ENCODE results near the gene GLIS1. TPM values are rescaled to one million over a fixed set of nuclear protein-coding genes. Genes with fewer than 3 reads are reported as not detected.

GLIS1 gene
- total and polyA plus RNA-seq, 2 donors, result 0.05 to 0.59 TPM

DNA sequence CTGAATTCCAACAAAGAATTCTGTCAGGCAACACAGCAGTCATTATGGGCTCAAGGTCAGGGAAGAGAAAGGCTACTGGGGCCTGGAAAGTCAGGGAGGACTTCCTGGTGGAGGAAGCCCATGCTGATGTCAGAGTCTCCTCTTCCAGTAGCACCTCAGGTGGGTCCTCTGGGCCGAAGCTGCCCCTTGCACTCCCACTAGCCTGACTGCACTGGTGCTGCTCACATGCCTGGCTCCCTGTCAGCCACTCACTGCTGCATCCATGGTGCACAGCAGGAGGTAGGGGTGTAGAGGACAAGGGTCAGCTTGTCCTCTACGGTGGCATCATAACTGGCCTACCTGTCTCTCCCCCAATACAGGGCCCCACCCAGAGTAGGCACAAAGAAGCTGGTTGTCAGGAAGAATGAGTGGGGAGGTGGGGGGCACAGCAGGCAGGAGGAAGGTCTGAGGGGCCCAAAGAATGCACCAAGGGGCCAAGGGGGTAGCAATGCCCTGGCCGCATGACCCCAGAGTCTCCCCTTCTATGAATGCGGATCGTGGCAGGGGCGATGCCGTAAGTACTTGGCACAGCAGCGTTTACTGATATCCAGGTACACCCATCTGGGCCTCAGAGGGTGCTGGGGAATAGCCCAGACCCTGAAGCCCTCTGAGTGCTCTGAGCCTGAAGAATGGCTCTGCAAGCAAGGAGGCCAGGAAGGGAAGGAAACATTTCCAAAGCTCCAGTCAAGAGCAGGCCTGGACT is 80.3 kb downstream of the GLIS1 start:
- DNase-seq (ENCODE audit: low read depth in 6 of 9, low spot score in 9 of 9), result no peak

DNA sequence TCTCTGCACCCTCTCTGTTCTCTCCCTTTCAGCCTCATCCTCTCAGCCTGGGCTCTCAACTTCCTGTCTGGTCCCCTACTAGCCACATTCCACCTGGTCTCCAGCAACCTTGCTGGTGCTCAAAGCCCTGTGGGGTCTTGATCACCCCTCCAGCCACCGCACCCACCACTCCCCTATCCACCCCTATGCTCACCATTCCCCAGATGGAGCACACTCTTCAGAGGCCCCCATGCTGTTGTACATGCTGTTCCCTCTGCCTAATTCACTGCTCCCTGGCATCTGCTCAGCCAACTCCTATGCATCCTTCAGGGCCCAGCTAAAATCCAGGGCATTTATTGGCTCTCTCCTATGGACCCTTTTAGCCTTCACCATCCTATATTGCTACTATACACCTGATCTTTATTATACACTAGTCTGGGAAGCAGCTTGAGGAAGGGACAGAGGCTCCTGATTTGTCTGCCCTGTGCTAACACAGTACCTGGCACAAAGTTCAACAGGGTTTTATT is 81.0 kb downstream of the GLIS1 start:
- Histone ChIP-seq H3K27ac (ENCODE audit: low read depth in 1 of 2, low read length in 1 of 2) (no peak overlapping the region), H3K4me1 (ENCODE audit: control insufficient read depth in 2 of 2, insufficient read depth in 2 of 2, low read length in 2 of 2) (peaks cover 23 to 45% of the 10 kb centered on the region in 2 donors), H3K4me3 (ENCODE audit: low read length in 2 of 2) (no peak overlapping the region), H3K27me3 (ENCODE audit: control insufficient read depth in 2 of 2, insufficient read depth in 1 of 2, low read length in 1 of 2) (no peaks in the 10 kb centered on the region), H3K9me3 (ENCODE audit: control insufficient read depth in 2 of 2, insufficient read depth in 1 of 2, low read length in 1 of 2) (no peaks in the 10 kb centered on the region), H3K36me3 (ENCODE audit: control insufficient read depth in 2 of 2, insufficient read depth in 2 of 2, low read length in 1 of 2) (no peaks in the 10 kb centered on the region)
- WGBS, result 77% methylated on average over 1 of the region's 1 CpG
- DNase-seq (ENCODE audit: low read depth in 6 of 9, low spot score in 9 of 9), result peak in 1 of 9 donors; percentile 26

More for the DNA sequence above, 80.3 kb downstream of the GLIS1 start:
- H3K4me3 ChIP-seq (ENCODE audit: low read length in 2 of 2), result no peak overlapping the region
- H3K9me3 ChIP-seq (ENCODE audit: control insufficient read depth in 2 of 2, insufficient read depth in 1 of 2, low read length in 1 of 2), result no peaks in the 10 kb centered on the region
- no peaks in the 10 kb centered on the region for H3K27me3 ChIP-seq (ENCODE audit: control insufficient read depth in 2 of 2, insufficient read depth in 1 of 2, low read length in 1 of 2)
- WGBS, result 94% methylated on average over 8 of the region's 8 CpGs
- H3K36me3 ChIP-seq (ENCODE audit: control insufficient read depth in 2 of 2, insufficient read depth in 2 of 2, low read length in 1 of 2), result no peaks in the 10 kb centered on the region
- peaks cover 18 to 38% of the 10 kb centered on the region in 2 donors for H3K4me1 ChIP-seq (ENCODE audit: control insufficient read depth in 2 of 2, insufficient read depth in 2 of 2, low read length in 2 of 2)
- H3K27ac ChIP-seq (ENCODE audit: low read depth in 1 of 2, low read length in 1 of 2), result no peak overlapping the region

DNA sequence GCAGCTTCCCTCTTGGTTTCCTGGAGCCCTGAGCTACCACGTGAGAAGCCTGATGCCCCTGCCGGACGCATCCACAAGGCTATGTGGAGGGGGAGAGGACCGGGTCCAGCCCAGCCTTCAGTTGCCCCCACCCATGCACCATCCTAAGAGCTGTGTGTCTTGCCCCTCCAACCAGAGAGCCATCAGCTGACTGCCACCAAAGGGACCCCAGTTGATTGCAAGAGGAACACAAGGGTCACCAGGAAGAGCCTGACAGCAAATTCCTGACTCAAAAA is 81.5 kb downstream of the GLIS1 start:
- no peak overlapping the region for H3K27ac ChIP-seq (ENCODE audit: low read depth in 1 of 2, low read length in 1 of 2)
- H3K4me3 ChIP-seq (ENCODE audit: low read length in 2 of 2), result no peak overlapping the region
- no peaks in the 10 kb centered on the region for H3K27me3 ChIP-seq (ENCODE audit: control insufficient read depth in 2 of 2, insufficient read depth in 1 of 2, low read length in 1 of 2)
- WGBS, result 4% methylated on average over 4 of the region's 4 CpGs
- no peaks in the 10 kb centered on the region for H3K9me3 ChIP-seq (ENCODE audit: control insufficient read depth in 2 of 2, insufficient read depth in 1 of 2, low read length in 1 of 2)
- DNase-seq (ENCODE audit: low read depth in 6 of 9, low spot score in 9 of 9), result no peak
- no peaks in the 10 kb centered on the region for H3K36me3 ChIP-seq (ENCODE audit: control insufficient read depth in 2 of 2, insufficient read depth in 2 of 2, low read length in 1 of 2)
- peaks cover 23 to 50% of the 10 kb centered on the region in 2 donors for H3K4me1 ChIP-seq (ENCODE audit: control insufficient read depth in 2 of 2, insufficient read depth in 2 of 2, low read length in 2 of 2)

DNA sequence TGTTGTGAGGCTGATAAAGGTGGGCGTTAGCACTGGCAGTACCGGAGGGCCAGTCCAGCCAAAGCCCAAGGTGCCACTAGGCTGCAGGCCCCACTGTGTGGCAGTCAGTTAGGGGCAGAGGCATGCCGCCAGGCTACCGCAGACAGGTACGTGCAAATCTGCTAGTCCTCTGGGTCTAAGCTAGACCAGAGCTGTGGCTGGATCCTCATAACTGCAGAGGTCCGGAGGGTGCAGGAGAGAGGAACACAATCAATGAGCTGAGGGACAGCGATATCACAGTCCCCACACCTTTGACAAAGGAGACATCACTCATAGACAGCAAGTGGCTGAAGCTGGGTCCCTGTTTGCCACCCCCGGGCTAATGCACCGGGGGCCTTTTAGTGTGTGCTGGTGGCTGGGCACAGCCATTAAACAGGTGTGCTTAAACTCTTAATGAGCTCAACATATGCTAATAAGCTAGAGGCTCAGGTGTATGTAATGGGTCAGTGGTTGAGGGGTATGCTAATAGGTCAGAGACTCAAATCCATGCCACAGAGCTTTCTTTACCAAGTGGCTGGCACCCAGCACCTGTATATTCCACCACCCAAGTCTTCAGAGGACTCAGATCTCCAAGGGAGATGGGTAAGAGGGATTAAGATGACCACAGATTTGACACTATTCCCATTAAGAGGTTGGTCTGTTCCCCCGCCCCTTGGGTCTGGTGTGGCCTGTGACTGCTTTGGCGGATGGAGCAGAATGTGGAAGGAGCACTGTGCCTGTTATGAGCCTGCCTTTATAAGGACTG is 82.0 kb downstream of the GLIS1 start:
- H3K27me3 ChIP-seq (ENCODE audit: control insufficient read depth in 2 of 2, insufficient read depth in 1 of 2, low read length in 1 of 2), result no peaks in the 10 kb centered on the region
- no peak overlapping the region for H3K27ac ChIP-seq (ENCODE audit: low read depth in 1 of 2, low read length in 1 of 2)
- 90% methylated on average over 11 of the region's 11 CpGs for WGBS
- no peak for DNase-seq (ENCODE audit: low read depth in 6 of 9, low spot score in 9 of 9)
- H3K9me3 ChIP-seq (ENCODE audit: control insufficient read depth in 2 of 2, insufficient read depth in 1 of 2, low read length in 1 of 2), result no peaks in the 10 kb centered on the region
- no peak overlapping the region for H3K4me3 ChIP-seq (ENCODE audit: low read length in 2 of 2)
- no peaks in the 10 kb centered on the region for H3K36me3 ChIP-seq (ENCODE audit: control insufficient read depth in 2 of 2, insufficient read depth in 2 of 2, low read length in 1 of 2)
- H3K4me1 ChIP-seq (ENCODE audit: control insufficient read depth in 2 of 2, insufficient read depth in 2 of 2, low read length in 2 of 2), result peaks cover 23 to 54% of the 10 kb centered on the region in 2 donors

DNA sequence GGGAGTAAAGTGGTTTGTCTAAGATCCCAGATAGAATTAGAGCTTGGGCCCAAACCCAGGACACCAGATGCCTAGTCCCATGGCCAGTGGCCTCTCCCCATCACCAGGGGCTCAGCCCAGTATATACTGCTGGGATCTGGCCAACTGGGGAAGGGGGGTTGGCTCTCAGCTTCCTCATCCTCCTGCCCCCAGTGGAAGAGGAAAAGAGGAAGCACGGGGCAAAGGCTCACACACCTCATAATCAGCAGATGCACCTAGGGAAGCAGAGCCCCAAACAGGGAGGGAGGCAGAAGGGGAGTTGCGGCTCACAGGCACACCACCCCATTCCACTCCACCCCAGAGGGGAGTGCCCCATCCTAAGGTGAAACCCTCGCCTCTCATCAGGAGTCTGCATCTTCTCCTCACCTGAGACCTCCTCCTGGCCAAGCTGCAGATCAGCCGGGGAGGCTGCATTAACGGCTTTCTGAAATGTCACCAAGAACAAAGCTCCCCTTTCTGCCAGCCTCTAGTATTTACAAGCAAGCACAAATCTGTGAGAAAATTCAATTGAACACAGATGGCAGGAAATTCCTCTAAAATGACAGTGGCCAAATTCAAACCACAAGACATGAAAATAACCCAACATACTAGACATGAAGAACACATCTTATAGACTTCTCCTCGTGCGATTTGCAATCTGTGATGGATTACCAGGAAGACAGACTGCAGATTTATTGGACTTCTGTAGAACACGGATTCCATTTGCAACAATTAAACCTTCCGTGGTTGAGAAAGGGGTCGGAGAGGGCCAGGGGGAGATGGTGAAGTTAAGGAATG is 82.8 kb downstream of the GLIS1 start:
- Histone ChIP-seq H3K27me3 (ENCODE audit: control insufficient read depth in 2 of 2, insufficient read depth in 1 of 2, low read length in 1 of 2) (no peaks in the 10 kb centered on the region), H3K9me3 (ENCODE audit: control insufficient read depth in 2 of 2, insufficient read depth in 1 of 2, low read length in 1 of 2) (no peaks in the 10 kb centered on the region), H3K36me3 (ENCODE audit: control insufficient read depth in 2 of 2, insufficient read depth in 2 of 2, low read length in 1 of 2) (no peaks in the 10 kb centered on the region), H3K4me3 (ENCODE audit: low read length in 2 of 2) (no peak overlapping the region), H3K4me1 (ENCODE audit: control insufficient read depth in 2 of 2, insufficient read depth in 2 of 2, low read length in 2 of 2) (peaks cover 23 to 55% of the 10 kb centered on the region in 2 donors), H3K27ac (ENCODE audit: low read depth in 1 of 2, low read length in 1 of 2) (peak overlapping the region in 1 of 2 donors; percentile 36)
- peak in 1 of 9 donors; percentile 42 for DNase-seq (ENCODE audit: low read depth in 6 of 9, low spot score in 9 of 9)
- WGBS, result 11% methylated on average over 10 of the region's 10 CpGs

DNA sequence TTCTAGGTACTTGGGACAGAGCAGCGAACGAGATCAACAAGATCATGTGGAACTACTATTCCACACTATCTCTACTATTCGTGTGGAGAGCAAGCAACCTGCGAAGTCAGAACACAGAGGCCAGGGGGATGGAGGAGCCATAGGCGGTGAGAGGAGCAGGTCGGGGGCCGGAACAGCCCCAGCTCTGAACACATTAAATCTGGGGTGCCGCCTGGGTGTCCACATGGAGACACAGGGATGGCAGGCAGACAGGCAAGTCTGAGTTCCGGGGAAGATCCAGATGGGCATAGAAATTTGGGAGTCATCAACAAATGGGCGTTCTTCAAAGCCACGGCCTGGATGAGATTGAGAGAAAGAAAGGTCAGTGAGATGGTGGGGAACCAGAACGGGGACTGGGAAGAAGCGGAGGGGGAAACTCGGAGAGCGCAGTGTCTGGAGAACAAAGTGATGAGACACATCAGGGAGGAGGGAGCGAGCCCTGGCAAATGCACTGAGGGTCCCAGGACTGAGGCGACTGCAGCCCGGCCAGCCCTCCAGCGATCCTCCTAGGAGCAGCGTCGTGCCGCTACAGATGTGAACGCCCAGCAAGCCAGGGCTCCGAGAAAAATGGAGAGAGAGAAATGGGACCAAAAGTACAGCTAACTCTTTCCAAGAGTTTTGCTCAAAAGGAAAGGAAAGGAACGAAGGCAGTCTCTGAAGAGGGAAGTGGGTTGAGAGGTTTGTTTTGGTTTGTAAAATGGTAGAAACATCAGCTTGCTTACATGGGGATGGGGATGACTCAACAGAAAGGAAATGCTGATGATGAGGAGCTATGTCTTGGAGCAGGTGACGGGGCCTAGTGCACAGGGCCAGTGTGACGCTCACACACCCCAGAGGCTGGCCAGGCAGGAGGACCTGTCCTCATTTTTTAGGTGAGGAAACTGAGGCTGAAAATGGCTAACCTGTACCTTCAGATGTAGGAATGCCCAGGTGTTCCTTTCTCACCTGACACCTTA is 84.5 kb downstream of the GLIS1 start:
- Histone ChIP-seq H3K9me3 (ENCODE audit: control insufficient read depth in 2 of 2, insufficient read depth in 1 of 2, low read length in 1 of 2) (no peaks in the 10 kb centered on the region), H3K36me3 (ENCODE audit: control insufficient read depth in 2 of 2, insufficient read depth in 2 of 2, low read length in 1 of 2) (no peaks in the 10 kb centered on the region), H3K4me1 (ENCODE audit: control insufficient read depth in 2 of 2, insufficient read depth in 2 of 2, low read length in 2 of 2) (peaks cover 23 to 55% of the 10 kb centered on the region in 2 donors), H3K4me3 (ENCODE audit: low read length in 2 of 2) (no peak overlapping the region), H3K27me3 (ENCODE audit: control insufficient read depth in 2 of 2, insufficient read depth in 1 of 2, low read length in 1 of 2) (no peaks in the 10 kb centered on the region), H3K27ac (ENCODE audit: low read depth in 1 of 2, low read length in 1 of 2) (no peak overlapping the region)
- 93% methylated on average over 27 of the region's 27 CpGs for WGBS
- no peak for DNase-seq (ENCODE audit: low read depth in 6 of 9, low spot score in 9 of 9)

DNA sequence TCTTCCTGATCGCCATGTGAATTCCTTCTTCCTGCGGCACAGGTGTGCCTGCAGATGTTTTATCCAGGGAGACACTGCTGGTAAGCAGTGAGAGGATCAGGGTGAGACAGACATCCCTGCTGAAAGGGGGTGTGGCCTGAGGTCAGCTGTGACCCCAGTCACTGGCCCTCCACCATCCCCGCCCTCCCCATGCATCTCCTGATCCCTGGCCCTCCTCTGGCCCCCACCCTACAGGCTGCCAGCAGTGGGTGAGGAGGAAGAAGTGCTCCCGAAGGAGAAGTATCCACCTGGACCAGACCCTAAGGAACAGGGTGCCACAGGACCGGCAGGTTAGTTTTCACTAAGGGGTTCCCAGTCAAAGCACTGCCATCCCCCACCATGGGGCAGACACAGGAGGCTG is 85.3 kb downstream of the GLIS1 start:
- Histone ChIP-seq H3K9me3 (ENCODE audit: control insufficient read depth in 2 of 2, insufficient read depth in 1 of 2, low read length in 1 of 2) (no peaks in the 10 kb centered on the region), H3K4me1 (ENCODE audit: control insufficient read depth in 2 of 2, insufficient read depth in 2 of 2, low read length in 2 of 2) (peaks cover 23 to 55% of the 10 kb centered on the region in 2 donors), H3K4me3 (ENCODE audit: low read length in 2 of 2) (no peak overlapping the region), H3K27ac (ENCODE audit: low read depth in 1 of 2, low read length in 1 of 2) (no peak overlapping the region), H3K36me3 (ENCODE audit: control insufficient read depth in 2 of 2, insufficient read depth in 2 of 2, low read length in 1 of 2) (no peaks in the 10 kb centered on the region), H3K27me3 (ENCODE audit: control insufficient read depth in 2 of 2, insufficient read depth in 1 of 2, low read length in 1 of 2) (no peaks in the 10 kb centered on the region)
- DNase-seq (ENCODE audit: low read depth in 6 of 9, low spot score in 9 of 9), result no peak
- 83% methylated on average over 5 of the region's 5 CpGs for WGBS

DNA sequence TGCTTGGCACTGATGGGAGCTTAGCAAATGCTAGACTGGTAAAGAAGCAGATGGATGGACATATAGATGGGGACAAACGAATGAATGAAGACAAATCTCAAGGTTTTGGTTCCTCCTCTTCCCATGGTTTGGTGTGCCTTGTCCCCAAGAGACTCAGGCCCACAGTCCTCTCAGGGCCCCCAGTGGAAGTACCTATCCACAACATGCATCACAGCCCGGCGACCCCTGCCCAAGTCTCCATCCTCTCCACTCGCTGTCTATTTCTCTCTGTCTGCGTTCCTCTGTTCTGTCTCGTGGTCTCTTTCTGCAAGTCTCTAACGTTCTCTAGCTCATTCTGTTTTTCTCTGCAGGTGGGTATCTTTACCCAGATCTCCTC is 85.8 kb downstream of the GLIS1 start:
- Histone ChIP-seq H3K4me1 (ENCODE audit: control insufficient read depth in 2 of 2, insufficient read depth in 2 of 2, low read length in 2 of 2) (peaks cover 23 to 55% of the 10 kb centered on the region in 2 donors), H3K9me3 (ENCODE audit: control insufficient read depth in 2 of 2, insufficient read depth in 1 of 2, low read length in 1 of 2) (no peaks in the 10 kb centered on the region), H3K27ac (ENCODE audit: low read depth in 1 of 2, low read length in 1 of 2) (no peak overlapping the region), H3K4me3 (ENCODE audit: low read length in 2 of 2) (no peak overlapping the region), H3K27me3 (ENCODE audit: control insufficient read depth in 2 of 2, insufficient read depth in 1 of 2, low read length in 1 of 2) (no peaks in the 10 kb centered on the region), H3K36me3 (ENCODE audit: control insufficient read depth in 2 of 2, insufficient read depth in 2 of 2, low read length in 1 of 2) (no peaks in the 10 kb centered on the region)
- DNase-seq (ENCODE audit: low read depth in 6 of 9, low spot score in 9 of 9), result no peak
- WGBS, result 48% methylated on average over 7 of the region's 7 CpGs
